ENCODE measurements around the gene CCL4L2.

DNA sequence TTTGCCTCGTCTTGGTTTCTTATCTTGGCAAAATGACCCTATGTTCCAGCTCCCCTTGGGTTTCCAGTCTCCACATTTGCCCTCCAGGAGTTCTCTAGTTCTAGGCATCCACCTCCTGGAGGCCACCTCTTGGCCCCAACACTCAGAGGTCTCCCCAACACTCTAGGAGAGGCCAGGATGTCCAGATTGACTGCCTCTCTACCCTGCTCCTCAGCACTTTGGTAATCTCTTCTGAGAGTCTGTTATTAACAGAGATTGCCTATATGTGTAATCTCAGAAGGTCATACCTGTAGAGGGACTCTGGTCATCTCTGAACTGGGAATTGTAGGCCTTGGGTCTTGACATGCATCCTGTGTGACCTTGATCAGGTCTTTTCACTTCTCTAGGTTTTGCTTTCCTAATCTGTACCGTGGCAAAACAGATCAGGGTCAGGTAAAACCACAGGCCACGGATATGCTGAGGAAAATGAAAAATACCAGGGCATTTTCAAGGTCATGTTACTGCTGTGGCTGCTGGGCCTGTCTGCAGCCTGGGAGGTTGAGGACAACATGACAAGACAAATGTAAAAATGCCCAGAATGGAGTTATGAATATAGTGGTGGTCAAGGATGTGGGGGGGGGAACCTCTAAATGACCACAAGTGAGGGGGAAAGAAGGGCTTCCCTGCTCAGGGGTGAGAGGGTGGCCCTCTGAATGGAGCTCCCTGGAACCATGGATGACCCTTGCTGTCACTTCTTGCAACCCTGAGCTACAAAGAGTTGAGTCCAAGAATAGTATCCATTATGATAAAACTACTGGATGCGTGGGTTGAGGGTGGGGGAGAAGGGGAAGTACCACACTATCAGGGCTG, 5.0 kb upstream of the CCL4L2 start:
- TF ChIP-seq POLR2A (IDR thresholded peaks at IDR 0.05; ENCODE audit: control extremely low read depth in 1 of 2, low read depth in 2 of 2, low read length in 2 of 2) (no peak), EZH2 (IDR thresholded peaks at IDR 0.05; ENCODE audit: low read depth, low read length, severe bottlenecking) (no peak), POLR2AphosphoS5 (IDR thresholded peaks at IDR 0.05; ENCODE audit: low read depth, low read length) (no peak), CBX8 (IDR thresholded peaks at IDR 0.05; ENCODE audit: borderline replicate concordance, low read depth, low read length) (no peak), CHD2 (IDR thresholded peaks at IDR 0.05; ENCODE audit: low read length) (no peak), KDM1A (IDR thresholded peaks at IDR 0.05; ENCODE audit: borderline replicate concordance, low read length) (no peak), SP4 (IDR thresholded peaks at IDR 0.05; ENCODE audit: low read length) (no peak), POU5F1 (IDR thresholded peaks at IDR 0.05; ENCODE audit: low read depth, low read length) (no peak)
- TF ChIP-seq, protein P1, sequence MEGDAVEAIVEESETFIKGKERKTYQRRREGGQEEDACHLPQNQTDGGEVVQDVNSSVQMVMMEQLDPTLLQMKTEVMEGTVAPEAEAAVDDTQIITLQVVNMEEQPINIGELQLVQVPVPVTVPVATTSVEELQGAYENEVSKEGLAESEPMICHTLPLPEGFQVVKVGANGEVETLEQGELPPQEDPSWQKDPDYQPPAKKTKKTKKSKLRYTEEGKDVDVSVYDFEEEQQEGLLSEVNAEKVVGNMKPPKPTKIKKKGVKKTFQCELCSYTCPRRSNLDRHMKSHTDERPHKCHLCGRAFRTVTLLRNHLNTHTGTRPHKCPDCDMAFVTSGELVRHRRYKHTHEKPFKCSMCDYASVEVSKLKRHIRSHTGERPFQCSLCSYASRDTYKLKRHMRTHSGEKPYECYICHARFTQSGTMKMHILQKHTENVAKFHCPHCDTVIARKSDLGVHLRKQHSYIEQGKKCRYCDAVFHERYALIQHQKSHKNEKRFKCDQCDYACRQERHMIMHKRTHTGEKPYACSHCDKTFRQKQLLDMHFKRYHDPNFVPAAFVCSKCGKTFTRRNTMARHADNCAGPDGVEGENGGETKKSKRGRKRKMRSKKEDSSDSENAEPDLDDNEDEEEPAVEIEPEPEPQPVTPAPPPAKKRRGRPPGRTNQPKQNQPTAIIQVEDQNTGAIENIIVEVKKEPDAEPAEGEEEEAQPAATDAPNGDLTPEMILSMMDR (IDR thresholded peaks at IDR 0.05; ENCODE audit: control extremely low read depth in 1 of 3, insufficient read depth in 1 of 3, low read depth in 1 of 3, low read length in 3 of 3) = no peak

Measured in H1 (cell line).